ENCODE results near the gene REXO5.

REXO5 gene

DNA sequence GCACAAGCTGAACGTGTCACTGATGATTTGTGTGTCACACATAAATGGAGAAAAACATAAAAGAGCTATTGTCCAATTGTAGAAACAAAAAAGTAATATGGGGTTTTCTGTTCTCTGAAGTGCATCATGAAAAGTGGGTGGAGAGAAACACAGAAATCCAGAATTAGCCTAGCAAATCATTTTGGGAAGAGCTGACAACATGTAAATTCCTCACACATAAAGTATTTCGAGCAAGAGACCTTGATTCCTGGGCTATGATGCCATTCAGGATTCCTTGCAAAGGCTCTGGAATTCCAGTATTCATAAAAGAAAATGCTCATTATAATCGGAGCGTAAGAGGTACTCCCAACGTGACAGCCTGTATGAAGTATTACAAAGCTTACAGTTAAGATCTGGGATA is 92.7 kb downstream of the REXO5 start:
- TF ChIP-seq, protein P1, sequence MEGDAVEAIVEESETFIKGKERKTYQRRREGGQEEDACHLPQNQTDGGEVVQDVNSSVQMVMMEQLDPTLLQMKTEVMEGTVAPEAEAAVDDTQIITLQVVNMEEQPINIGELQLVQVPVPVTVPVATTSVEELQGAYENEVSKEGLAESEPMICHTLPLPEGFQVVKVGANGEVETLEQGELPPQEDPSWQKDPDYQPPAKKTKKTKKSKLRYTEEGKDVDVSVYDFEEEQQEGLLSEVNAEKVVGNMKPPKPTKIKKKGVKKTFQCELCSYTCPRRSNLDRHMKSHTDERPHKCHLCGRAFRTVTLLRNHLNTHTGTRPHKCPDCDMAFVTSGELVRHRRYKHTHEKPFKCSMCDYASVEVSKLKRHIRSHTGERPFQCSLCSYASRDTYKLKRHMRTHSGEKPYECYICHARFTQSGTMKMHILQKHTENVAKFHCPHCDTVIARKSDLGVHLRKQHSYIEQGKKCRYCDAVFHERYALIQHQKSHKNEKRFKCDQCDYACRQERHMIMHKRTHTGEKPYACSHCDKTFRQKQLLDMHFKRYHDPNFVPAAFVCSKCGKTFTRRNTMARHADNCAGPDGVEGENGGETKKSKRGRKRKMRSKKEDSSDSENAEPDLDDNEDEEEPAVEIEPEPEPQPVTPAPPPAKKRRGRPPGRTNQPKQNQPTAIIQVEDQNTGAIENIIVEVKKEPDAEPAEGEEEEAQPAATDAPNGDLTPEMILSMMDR (IDR thresholded peaks at IDR 0.05; ENCODE audit: low read depth, low read length) = no peak
- no peak for DNase-seq (ENCODE audit: extremely low read depth, low read depth)

Data from AG09319 (cell line).